ENCODE measurements around the gene ENO3. TPM values are rescaled to one million over a fixed set of nuclear protein-coding genes. Genes with fewer than 3 reads are reported as not detected.
A peak's percentile ranks its signal among the peaks of the same experiment; 100 is the strongest.

ENO3 gene
- total RNA-seq, 4 donors from 2014 or later, result 0.31 to 3.6 (median 1.5) TPM; not detected in 1

- intact Hi-C loops (cut with DNase I), result no loop called here
- H3K4me1 ChIP-seq, result peaks cover 0 to 7% (median 0%) of the 10 kb centered on the region in 3 donors
- no peak for DNase-seq
- 76 to 88% methylated on average over 6 to 8 of the region's 10 CpGs for WGBS, 2 donors
- H3K27me3 ChIP-seq, result no peaks in the 10 kb centered on the region
- peak in 1 of 6 experiments; percentile 33 for TF ChIP-seq CTCF (IDR thresholded peaks at IDR 0.05)
- TF ChIP-seq POLR2A (IDR thresholded peaks at IDR 0.05), result no peak
- no peaks in the 10 kb centered on the region for H3K9me3 ChIP-seq
- H3K36me3 ChIP-seq, result peaks cover 0 to 43% (median 15%) of the 10 kb centered on the region in 3 donors
- H3K4me3 ChIP-seq, result no peak overlapping the region
- no peak overlapping the region for H3K27ac ChIP-seq
These were observed 5.7 kb downstream of the ENO3 start for GRCh38 chr17:4956493-4957061.

GRCh38 chr17:4958102-4958501, 7.2 kb downstream of the ENO3 start:
- WGBS, 2 donors, result 64 to 76% methylated on average over 3 of the region's 3 CpGs

GRCh38 chr17:4959261-4959965, 8.5 kb downstream of the ENO3 start:
- Histone ChIP-seq H3K9me3 (no peaks in the 10 kb centered on the region), H3K27me3 (no peaks in the 10 kb centered on the region), H3K4me3 (no peak overlapping the region), H3K36me3 (peaks cover 0 to 52% (median 15%) of the 10 kb centered on the region in 3 donors), H3K4me1 (no peaks in the 10 kb centered on the region), H3K27ac (no peak overlapping the region)
- TF ChIP-seq POLR2A (IDR thresholded peaks at IDR 0.05) (no peak), CTCF (IDR thresholded peaks at IDR 0.05) (no peak)
- WGBS, 2 donors, result 82 to 93% methylated on average over 12 to 18 of the region's 18 CpGs
- intact Hi-C loops (cut with DNase I), result no loop called here
- DNase-seq, result no peak

More at GRCh38 chr17:4958102-4958501, 7.2 kb downstream of the ENO3 start:
- Histone ChIP-seq H3K9me3 (no peaks in the 10 kb centered on the region), H3K36me3 (peaks cover 0 to 52% (median 15%) of the 10 kb centered on the region in 3 donors), H3K4me3 (no peak overlapping the region), H3K27ac (no peak overlapping the region), H3K27me3 (no peaks in the 10 kb centered on the region), H3K4me1 (peaks cover 0 to 7% (median 0%) of the 10 kb centered on the region in 3 donors)
- TF ChIP-seq CTCF (IDR thresholded peaks at IDR 0.05), result no peak
- no peak for TF ChIP-seq POLR2A (IDR thresholded peaks at IDR 0.05)
- intact Hi-C loops (cut with DNase I), result no loop called here
- no peak for DNase-seq

- H3K27ac ChIP-seq, result no peak overlapping the region
- 81 to 86% methylated on average over 9 of the region's 9 CpGs for WGBS, 2 donors
- TF ChIP-seq CTCF (IDR thresholded peaks at IDR 0.05) (no peak), POLR2A (IDR thresholded peaks at IDR 0.05) (no peak)
- H3K36me3 ChIP-seq, result peaks cover 0 to 52% (median 15%) of the 10 kb centered on the region in 3 donors
- intact Hi-C loops (cut with DNase I), result no loop called here
- no peak for DNase-seq
- H3K4me1 ChIP-seq, result peaks cover 0 to 3% (median 1%) of the 10 kb centered on the region in 3 donors
- H3K4me3 ChIP-seq, result no peak overlapping the region
- H3K9me3 ChIP-seq, result no peaks in the 10 kb centered on the region
- H3K27me3 ChIP-seq, result no peaks in the 10 kb centered on the region
These were observed 9.5 kb downstream of the ENO3 start for GRCh38 chr17:4960279-4960922.

Measured in esophagus squamous epithelium (tissue), 5 donors.